Coronary artery (tissue), 2 donors: ENCODE data around the gene FAM20C.

ENCODE experiments used
- DNase-seq: peaks from one replicate; pipeline ENCODE4 v3.0.0-alpha.2; 2017; ENCODE audit warnings: low spot score
- H3K27ac ChIP-seq, 2 donors: fragments of 200-600 bp; sonication (generic); one replicate each; pipeline ENCODE4 v1.5.1; 2016 to 2019
- H3K4me3 ChIP-seq: fragments of 200-600 bp; sonication (generic); 2 replicates; pipeline ENCODE4 v1.5.1; 2016; ENCODE audit warnings: mild to moderate bottlenecking, moderate library complexity
- TF ChIP-seq, protein P1 (sequence below): fragments of 200-600 bp; sonication (generic); IDR thresholded peaks from one replicate; pipeline ENCODE4 v1.5.1; 2019; ENCODE audit warnings: antibody characterized with exemption

Gene FAM20C

DNA sequence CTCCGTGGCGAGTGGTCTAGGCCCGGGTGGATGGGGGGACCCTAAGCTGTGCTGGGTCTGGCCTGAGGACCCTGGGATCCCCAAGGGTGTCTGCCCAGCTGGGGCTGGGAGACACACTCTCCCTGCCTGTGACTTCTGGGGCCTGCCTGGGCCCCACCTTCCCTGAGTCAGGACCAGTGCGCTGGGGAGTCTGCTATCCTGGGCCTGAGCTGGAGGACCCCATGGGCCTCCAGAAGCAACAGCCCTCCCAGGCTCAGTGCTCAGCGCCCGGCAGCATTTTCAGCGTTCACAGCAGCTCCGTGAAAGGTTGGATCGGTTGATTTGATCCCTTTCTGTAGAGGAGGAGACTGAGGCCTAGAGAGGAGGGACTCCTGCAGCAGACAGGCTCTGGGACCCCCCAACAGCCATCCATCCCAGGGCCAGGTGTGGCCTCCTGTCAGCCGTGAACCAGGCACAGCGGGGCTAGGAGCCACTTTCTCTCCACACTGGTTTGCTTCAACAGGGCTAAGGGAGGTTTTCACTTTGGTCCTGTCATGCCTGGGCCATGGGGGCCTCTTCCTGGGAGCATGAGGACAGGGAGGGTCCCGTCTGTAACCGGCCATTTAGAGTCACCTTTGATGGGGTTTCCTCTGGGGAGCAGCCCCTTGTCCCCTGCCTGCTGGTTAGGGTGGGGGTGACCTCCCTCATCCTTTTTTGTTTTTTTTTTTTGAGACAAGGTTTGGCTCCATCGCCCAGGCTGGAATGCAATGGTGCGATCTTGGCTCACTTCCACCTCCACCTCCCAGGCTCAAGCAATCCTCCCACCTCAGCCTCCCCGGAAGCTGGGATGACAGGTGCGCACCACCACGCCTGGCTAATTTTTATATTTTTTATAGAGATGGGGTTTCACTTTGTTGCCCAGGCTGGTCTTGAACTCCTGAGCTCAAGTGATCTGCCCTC, 110.0 kb downstream of the FAM20C start:
- no peak overlapping the region for H3K4me3 ChIP-seq
- H3K27ac ChIP-seq = no peak overlapping the region
- TF ChIP-seq, protein P1, sequence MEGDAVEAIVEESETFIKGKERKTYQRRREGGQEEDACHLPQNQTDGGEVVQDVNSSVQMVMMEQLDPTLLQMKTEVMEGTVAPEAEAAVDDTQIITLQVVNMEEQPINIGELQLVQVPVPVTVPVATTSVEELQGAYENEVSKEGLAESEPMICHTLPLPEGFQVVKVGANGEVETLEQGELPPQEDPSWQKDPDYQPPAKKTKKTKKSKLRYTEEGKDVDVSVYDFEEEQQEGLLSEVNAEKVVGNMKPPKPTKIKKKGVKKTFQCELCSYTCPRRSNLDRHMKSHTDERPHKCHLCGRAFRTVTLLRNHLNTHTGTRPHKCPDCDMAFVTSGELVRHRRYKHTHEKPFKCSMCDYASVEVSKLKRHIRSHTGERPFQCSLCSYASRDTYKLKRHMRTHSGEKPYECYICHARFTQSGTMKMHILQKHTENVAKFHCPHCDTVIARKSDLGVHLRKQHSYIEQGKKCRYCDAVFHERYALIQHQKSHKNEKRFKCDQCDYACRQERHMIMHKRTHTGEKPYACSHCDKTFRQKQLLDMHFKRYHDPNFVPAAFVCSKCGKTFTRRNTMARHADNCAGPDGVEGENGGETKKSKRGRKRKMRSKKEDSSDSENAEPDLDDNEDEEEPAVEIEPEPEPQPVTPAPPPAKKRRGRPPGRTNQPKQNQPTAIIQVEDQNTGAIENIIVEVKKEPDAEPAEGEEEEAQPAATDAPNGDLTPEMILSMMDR = no peak
- no peak for DNase-seq

DNA sequence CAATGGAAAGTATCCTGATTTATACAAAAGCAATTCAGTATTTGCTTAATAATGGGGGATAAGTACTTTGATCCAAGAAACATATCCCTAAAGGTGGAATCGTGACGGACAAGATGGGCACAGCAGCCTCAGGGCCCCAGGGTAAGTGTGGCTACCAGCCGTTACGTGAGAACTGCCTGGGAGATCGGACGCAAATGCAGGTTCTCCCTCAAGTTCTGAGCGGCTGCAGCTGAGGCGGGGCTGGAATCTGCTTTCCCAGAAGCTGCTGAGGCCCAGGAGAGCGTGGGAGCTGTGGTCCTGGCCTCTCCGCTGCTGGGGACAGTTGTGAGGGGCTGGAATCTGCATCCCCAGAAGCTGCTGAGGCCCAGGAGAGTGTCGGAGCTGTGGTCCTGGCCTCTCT, 111.1 kb downstream of the FAM20C start:
- Histone ChIP-seq H3K27ac (no peak overlapping the region), H3K4me3 (no peak overlapping the region)
- TF ChIP-seq, protein P1 = no peak
- no peak for DNase-seq

DNA sequence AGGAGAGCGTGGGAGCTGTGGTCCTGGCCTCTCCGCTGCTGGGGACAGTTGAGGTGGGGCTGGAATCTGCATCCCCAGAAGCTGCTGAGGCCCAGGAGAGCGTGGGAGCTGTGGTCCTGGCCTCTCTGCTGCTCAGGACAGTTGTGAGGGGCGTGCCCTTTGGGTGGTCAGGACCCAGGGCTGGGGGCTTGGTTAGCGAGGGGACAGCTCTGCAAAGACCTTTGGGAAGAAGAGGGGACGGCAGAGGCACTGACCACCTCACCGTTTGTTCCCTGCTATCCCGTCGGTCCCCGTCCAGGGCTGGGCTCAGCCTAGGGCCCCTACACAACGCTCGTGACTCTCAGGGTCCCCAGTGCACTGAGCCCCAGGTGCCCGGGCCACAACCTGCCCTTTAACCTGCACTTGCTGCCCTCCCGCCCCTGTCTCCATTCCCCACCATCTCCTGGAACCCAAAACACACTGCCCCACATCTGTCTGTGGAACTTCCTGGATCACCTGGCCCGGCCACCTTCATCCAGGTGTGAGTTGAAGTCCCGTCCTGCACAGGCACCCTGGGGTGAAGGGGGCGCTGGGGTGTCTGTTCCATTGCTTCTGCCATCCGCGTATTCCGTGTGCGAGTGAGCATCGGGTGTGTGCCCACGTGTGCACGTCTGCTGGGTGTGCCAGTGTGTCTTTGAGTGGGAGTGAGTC, 111.7 kb downstream of the FAM20C start:
- TF ChIP-seq, protein P1 = no peak
- Histone ChIP-seq H3K4me3 (no peak overlapping the region), H3K27ac (no peak overlapping the region)
- no peak for DNase-seq

DNA sequence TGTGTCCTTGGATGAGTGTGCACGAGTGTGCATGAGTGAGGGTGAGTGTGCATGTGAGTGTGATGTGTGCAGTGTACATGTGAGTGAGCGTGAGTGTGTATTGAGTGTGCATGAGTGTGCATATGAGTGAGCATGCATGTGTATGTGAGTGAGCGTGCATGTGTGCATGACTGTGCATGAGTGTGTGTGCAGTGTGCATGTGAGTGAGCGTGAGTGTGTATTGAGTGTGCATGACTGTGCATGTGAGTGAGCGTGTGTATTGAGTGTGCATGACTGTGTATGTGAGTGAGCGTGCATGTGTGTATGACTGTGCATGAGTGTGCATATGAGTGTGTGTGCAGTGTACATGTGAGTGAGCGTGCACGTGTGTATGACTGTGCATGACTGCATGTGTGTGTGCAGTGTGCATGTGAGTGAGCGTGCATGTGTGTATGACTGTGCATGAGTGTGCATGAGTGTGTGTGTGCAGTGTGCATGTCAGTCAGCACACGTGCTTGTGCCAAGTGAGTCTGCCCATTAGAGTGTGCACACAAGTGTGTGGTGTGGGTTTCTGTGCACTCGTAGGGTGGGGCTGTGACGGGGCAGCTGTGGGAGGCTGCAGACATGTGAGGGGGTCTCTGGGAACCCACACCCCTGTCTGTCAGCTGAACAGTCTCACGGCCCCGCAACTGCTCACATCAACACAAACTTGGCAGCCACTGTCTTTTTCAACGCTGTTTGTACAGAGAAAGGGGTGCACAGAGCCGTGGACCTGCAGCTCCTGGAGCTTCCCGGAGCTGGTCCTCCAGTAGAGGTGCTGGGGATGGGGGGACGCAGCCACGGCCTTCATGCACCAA, 112.4 kb downstream of the FAM20C start:
- H3K4me3 ChIP-seq = no peak overlapping the region
- TF ChIP-seq, protein P1 = no peak
- DNase-seq = no peak
- no peak overlapping the region for H3K27ac ChIP-seq

DNA sequence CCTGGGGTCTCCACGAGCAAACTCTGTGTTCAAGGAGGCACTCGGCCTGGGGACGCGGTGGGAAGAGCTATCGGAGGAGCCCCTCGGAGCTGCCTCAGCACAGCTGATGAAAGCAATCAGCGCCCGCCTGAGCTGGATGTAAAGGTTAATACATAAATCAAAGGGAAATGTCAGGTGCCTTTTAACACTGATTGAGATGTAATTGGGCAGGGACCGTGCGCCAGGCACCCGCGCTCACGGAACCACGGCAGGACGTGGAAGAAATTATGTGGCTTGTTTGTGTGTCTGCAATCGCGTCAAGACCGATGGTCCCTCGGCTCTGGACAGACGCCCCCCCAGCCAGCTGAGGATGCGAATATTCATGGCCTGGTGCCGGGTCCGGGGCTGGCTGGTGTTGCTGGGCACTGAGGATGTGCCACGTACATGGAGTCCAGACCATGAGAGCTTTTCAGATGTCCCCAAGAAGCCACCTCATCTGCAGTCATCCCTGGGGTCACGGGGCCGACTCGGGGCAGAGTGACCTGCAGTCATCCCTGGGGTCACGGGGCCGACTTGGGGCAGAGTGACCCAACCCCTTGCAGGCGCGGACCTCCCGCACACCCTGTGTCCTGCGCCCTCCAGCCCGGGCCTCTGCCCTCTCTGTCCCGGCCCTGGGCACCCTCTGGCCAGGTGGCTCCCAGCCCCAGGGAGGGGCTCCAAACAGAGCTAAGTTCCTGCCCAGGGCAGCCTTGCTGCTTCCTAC, 113.2 kb downstream of the FAM20C start:
- no peak overlapping the region for H3K4me3 ChIP-seq
- DNase-seq = no peak
- TF ChIP-seq, protein P1 = no peak
- H3K27ac ChIP-seq = no peak overlapping the region

DNA sequence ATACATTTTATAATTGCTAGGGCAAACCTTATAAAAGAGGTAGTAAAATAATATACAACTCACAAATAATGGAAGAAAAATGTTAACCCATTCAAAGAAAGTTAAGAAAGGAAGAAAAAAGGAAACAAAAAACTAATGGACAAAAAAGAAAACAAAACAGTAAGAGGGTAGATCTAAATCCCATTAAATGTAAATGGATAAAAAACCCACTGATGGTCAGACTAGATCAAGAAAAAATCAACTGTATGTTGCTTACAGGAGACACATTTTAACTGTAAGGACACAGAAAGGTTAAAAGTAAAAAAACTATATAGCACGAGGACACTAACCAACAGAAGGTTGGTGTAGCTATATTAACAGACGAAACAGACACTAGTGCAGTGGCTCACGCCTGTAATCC, 115.6 kb downstream of the FAM20C start:
- no peak overlapping the region for H3K4me3 ChIP-seq
- no peak overlapping the region for H3K27ac ChIP-seq
- no peak for DNase-seq
- TF ChIP-seq, protein P1 = no peak
